Stimulated activated CD4-positive, alpha-beta T cell treated with anti-CD3 and anti-CD28 coated beads, Interleukin-4, amount 100 ng/mL, for 1 hour (primary cell): ENCODE data around the gene GABRB3.
"Not testable (repeated sequence)": the region's sequence is repeated elsewhere in the genome, so short reads cannot be mapped to it uniquely, and the experiment has no call there.

Source experiments
- DNase-seq: peaks from one replicate; pipeline ENCODE4 v3.0.0-alpha.2; 2020

GABRB3 gene

DNA sequence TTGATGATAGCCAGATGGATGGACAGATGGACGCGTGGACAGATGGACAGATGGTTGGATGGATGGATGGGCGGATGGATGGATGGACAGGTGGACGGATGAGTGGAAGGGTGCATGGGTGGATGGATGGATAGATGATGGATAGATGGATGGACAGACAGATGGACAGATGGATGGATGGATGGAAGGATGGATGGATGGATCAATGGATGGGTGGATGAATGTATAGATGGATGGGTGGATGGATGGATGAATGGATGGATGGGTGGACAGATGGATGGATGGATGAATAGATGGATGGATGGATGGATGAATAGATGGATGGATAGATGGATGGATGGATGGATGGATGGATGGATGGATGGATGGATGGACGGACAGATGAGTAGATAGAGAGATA is 40.9 kb downstream of the GABRB3 start:
- no peak for DNase-seq

DNA sequence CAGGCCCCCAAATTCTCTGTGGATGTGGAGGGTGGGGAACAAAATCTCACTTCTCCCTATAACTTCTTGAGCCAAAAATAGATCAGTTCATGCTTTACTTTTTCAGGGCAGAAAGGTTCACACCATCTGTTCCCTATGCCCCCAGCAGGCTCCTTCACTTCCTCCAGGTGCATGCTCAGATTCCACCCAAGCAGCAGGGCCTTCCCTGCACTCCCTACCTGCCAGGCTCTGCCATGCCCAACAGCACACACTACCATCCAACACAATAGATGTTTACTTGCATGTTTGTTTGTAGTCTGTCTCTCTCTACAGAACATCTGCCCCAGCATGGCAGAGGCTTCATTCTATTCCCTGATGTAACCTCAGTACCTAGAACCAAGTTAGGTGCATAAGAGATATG is 43.3 kb downstream of the GABRB3 start:
- DNase-seq, result no peak

GRCh38 chr15:26729030-26729429 is 43.8 kb downstream of the GABRB3 start:
- DNase-seq, result no peak

DNA sequence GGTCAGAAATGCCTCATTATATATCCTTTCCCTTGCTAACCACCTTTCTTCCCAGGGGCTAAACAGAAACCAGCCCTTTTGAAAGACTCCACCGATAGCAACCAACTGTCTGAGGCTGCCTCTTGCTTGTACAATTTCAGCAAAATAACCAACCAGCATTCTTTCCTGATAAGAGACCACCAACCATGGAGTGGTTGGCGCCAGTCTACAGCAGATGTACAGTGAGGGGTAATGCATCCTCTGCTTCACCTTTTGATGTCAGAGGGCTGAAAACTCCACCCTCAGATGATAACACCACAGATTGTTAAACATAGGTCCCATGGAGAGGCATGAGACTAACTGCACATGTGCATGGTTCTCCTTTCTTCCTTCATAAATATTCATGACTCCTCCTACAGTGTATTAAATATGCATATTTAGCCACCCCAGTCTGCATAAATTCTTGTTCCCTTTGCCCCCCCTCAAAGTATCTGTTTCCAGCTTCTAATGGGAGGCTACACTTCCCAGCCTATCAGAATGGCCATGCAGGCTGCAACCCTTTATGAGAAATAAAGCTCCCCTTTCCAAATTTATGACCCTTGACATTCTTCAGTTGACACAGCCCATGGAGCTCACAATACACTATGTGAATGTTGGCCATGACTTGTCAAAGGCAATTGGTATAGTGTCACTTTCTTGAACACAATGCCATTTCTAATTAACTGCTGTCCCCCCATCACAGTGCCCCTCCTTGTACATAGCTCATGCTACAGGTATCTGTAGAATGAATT is 48.3 kb downstream of the GABRB3 start:
- DNase-seq, result no peak

DNA sequence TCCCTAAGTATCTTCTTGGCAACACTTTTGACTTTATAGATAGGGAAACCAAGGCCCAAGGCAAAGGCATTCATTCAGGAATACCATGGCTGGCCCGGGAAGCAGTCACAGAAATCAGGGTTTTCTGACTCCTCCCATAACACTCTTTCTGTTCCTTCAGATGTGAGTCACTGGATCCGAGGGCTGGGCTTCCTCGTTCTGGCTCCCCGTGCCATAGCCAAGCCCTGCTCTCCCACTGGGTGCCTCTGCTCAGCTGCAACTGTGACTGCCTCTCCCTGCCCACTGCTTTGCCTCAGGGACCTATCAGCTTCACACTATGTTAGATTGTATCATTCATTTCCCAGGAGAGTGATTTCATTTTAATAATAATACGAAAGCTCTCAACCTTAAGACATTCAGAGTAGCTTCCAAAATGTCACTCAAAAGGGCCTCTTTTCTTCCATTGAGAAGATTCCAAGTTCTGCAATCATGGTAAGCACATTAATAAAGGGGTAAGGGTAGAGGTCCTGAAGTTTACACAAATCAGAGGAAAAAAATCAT is 50.2 kb downstream of the GABRB3 start:
- DNase-seq, result no peak

- DNase-seq, result no peak
These were observed 51.5 kb downstream of the GABRB3 start for GRCh38 chr15:26721232-26721967.

DNA sequence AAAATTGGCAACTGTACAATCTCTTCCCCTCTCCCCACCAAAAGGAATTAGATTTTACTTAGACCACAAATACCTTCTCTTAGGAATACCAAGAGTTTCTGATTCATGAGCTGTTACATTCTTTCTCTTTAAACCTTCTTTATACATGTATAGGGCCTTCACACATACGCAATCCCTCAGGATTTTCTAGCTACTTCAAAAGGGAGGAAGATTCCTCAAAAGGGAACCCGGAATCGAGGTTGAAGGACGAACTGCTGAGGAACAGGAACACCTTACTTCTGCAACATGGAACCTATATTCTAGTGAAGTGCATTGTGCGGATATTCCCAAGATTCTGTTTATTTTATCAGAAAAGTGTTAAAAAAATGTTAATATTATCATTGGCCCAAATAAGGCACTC is 52.3 kb downstream of the GABRB3 start:
- DNase-seq, result no peak

DNA sequence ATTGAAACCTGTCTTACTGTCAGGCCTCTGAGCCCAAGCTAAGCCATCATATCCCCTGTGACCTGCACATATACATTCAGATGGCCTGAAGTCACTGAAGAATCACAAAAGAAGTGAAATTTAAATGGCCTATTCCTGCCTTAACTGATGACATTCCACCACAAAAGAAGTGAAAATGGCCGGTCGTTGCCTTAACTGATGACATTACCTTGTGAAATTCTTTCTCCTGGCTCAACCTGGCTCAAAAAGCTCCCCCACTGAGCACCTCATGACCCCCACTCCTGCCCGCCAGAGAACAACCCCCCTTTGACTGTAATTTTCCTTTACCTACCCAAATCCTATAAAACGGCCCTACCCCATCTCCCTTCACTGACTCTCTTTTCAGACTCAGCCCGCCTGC is 53.0 kb downstream of the GABRB3 start:
- DNase-seq, result not testable (repeated sequence)

- no peak for DNase-seq
These were observed 56.8 kb downstream of the GABRB3 start for GRCh38 chr15:26716069-26716468.

- no peak for DNase-seq
These were observed 59.4 kb downstream of the GABRB3 start for GRCh38 chr15:26713498-26713897.

DNA sequence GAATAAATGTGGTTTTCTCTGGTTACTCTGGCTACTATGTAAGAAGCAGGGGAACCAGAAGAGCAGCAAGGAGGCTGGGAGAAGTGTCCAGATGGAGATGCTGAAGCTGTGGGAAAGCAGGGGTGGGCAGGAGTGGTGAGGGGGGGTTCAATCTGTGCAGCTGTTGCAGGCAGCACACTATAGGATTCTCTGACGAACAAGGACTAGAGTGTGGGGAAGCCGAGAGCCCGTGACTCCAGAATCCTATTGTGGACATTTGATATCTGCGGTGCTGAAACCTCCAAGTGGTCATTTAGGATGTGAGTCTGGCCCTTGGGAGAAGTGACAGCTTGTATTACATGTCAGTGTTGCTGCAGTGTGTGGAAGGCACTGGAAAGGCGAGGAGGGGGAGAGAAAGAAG is 60.5 kb downstream of the GABRB3 start:
- no peak for DNase-seq

DNA sequence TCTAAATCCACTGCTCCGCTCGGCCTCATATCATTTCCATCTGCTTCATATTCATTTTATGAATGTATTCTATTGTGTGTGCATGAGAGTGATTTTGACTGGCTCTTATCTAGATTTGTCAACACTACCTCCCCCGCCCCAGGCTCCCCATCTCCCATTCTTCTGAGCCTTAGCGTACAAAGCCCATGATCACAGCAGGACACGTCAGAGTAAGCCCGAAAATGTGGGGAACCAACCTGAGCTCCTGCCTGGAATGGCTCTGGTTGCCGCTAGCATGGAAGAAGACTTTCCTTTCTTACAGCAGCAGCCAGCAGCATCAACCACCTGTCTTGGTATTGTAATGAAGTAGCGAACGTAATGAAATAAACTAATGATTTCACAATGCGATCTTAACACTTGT is 61.4 kb downstream of the GABRB3 start:
- DNase-seq, result no peak

DNA sequence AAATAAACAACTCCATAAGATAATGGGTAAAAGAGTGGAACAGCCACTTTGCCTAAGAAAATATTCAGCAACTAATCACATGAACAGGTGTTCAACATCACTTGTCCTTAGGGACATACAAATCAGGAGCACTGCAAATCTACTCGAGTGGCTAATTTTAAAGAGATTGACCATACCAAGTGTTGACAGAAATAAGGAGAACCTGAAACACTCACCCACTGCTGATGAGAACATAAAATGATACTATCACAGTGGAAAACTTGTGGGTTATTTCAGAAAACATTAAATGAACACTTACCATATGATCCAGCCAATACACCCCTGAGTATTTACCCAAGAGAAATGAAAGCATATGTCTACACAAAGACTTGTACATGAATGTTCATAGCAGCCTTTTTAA is 70.5 kb downstream of the GABRB3 start:
- DNase-seq, result no peak

DNA sequence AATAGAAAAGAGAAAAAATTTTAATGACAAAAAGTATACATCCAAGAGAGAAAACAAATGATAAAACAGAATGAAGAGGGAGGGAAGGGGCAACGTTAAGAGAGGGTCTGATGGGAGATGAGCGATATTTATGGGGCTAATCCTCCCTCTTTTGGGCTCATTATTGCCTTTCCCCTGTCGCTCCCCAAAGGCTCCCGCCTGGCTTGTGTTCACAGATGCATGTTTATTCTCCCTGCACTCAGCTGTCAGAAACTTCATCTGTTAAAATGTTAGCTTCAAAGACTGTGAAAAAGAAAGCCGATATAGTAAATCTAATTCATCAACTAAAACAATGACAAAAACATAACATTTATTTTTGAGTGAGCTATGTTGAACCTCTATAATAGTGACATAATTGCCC is 74.3 kb downstream of the GABRB3 start:
- no peak for DNase-seq

- no peak for DNase-seq
These were observed 75.0 kb downstream of the GABRB3 start for GRCh38 chr15:26697913-26698312.

- no peak for DNase-seq
These were observed 81.6 kb downstream of the GABRB3 start for GRCh38 chr15:26691249-26691648.

GRCh38 chr15:26690778-26691177 is 82.1 kb downstream of the GABRB3 start:
- no peak for DNase-seq

- DNase-seq, result no peak
These were observed 83.4 kb downstream of the GABRB3 start for GRCh38 chr15:26689462-26689861.

GRCh38 chr15:26686547-26687187 is 86.2 kb downstream of the GABRB3 start:
- no peak for DNase-seq

DNA sequence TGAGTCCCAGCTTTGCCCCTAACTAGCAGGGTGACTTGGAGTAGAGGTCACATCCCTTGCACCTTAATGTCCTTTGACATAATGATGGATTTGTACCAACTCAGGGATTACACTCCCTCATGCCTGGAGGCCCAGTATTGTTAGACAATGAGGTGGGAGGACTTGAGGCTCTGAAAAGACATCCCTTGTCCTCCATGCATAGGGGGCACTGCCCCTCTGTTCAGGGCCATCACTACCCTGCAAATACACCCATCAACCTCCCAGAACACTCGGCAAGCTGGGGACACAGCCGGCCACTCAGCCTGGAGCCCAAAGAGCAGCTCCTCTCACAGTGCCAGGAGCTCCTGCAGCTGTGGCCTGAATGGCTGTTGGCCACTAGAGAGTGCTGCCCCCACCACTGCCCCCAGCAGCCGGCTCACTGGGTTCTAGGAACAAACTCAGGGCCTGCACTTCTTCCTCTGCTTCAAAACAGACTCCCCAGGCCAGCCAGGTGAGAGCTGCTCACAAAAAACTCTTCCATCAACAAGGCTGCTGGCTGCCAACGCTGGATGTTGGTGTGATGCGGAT is 90.2 kb downstream of the GABRB3 start:
- DNase-seq, result no peak

- no peak for DNase-seq
These were observed 92.9 kb downstream of the GABRB3 start for GRCh38 chr15:26679927-26680326.

DNA sequence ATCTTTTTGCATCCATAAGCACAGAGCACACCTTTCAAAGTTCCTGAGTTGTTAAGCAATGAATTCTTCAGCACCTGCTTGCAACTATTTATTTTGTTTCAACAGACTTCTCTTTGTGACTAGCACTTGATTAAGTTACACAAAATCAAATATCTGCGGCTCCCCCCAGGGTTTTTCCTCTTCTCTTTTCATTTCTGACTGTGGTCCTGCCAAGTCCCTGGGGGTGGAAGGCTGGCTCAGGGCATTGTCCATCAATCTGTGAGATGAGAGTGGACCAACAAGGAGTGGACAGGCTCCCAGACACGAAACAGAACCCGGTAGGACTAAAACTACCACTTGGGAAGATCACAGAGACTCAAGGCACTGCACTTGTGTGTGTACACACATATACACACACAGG is 96.8 kb downstream of the GABRB3 start:
- DNase-seq, result no peak

- DNase-seq, result no peak
These were observed 98.4 kb downstream of the GABRB3 start for GRCh38 chr15:26674467-26674866.
